ENCODE results near the gene SAA1.

DNA sequence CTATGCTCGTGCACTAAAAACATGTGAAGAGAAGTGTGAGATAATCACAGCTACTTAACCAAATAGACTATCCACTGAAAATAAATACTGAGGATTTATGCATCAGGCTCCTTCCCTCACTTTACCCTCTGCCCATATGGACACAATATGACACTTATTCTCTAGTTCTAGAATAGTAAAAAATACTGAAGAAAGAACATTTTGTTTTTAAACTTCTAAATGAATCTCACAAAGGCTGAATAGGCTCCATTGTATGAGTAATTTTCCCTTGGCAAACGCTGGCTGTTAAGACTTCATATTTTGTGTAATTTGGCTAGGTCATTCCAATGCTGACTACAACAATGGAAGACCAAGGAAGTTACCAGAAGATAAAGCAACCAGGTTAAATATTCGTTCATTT is 45.9 kb downstream of the SAA1 start:
- TF ChIP-seq, protein P1, sequence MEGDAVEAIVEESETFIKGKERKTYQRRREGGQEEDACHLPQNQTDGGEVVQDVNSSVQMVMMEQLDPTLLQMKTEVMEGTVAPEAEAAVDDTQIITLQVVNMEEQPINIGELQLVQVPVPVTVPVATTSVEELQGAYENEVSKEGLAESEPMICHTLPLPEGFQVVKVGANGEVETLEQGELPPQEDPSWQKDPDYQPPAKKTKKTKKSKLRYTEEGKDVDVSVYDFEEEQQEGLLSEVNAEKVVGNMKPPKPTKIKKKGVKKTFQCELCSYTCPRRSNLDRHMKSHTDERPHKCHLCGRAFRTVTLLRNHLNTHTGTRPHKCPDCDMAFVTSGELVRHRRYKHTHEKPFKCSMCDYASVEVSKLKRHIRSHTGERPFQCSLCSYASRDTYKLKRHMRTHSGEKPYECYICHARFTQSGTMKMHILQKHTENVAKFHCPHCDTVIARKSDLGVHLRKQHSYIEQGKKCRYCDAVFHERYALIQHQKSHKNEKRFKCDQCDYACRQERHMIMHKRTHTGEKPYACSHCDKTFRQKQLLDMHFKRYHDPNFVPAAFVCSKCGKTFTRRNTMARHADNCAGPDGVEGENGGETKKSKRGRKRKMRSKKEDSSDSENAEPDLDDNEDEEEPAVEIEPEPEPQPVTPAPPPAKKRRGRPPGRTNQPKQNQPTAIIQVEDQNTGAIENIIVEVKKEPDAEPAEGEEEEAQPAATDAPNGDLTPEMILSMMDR (IDR thresholded peaks at IDR 0.05): no peak
- TF ChIP-seq POLR2A (IDR thresholded peaks at IDR 0.05): no peak
